Right ventricle myocardium superior (tissue), 1 donor: Measurements from ENCODE around the gene MS4A18. TPM values are rescaled to one million over a fixed set of nuclear protein-coding genes. Genes with fewer than 3 reads are reported as not detected.
"Not testable (repeated sequence)": the region's sequence is repeated elsewhere in the genome, so short reads cannot be mapped to it uniquely, and the experiment has no call there.

Source experiments
- ATAC-seq: fragments of 200-7000 bp; cut with Tn5 transposase; one replicate; pipeline ENCODE4 v1.9.1; 2020; ENCODE audit warnings: mild to moderate bottlenecking; ENCODE audit not compliant: poor library complexity
- DNase-seq: peaks from one replicate; pipeline ENCODE4 v3.0.0-alpha.2; 2020
- intact Hi-C: fragments of 100-400 bp; cut with DNase I; formaldehyde crosslinking; loops from one replicate; pipeline ENCODE4 v1.11.2; 2022
- total RNA-seq: library from RNA; stranded (reverse); fragmentation: NEBNext Ultra II Directional; extraction: Animal tissue kit (Norgen Biotek cat#: 25700); gene quantifications from one replicate; pipeline ENCODE4 v1.2.1, GENCODE V29; 2021
- donor health status: DM: no; HTN: yes; CAD: no; lungs with severe emphysema.

MS4A18 gene
- total RNA-seq, 1 donor from 2014 or later = not detected

- ATAC-seq = no peak
- no peak for DNase-seq
- intact Hi-C loops = no loop called here
Measured at GRCh38 chr11:60725592-60725991, 1.1 kb downstream of the MS4A18 start.

- intact Hi-C loops = no loop called here
- DNase-seq (no peak), ATAC-seq (no peak)
Measured at GRCh38 chr11:60731586-60731985, 7.1 kb downstream of the MS4A18 start.

- intact Hi-C loops = no loop called here
- DNase-seq (no peak), ATAC-seq (no peak)
Measured at GRCh38 chr11:60734279-60734678, 9.8 kb downstream of the MS4A18 start.

GRCh38 chr11:60739114-60739513, 14.6 kb downstream of the MS4A18 start:
- intact Hi-C loops = no loop called here
- ATAC-seq = no peak
- DNase-seq = no peak

- DNase-seq = no peak
Measured at GRCh38 chr11:60740573-60740972, 16.1 kb downstream of the MS4A18 start.

GRCh38 chr11:60741421-60741820, 16.9 kb downstream of the MS4A18 start:
- intact Hi-C loops = no loop called here
- ATAC-seq = no peak
- DNase-seq = no peak

More at GRCh38 chr11:60740573-60740972, 16.1 kb downstream of the MS4A18 start:
- no peak for ATAC-seq
- intact Hi-C loops = no loop called here

GRCh38 chr11:60743058-60743457, 18.5 kb downstream of the MS4A18 start:
- ATAC-seq = no peak
- intact Hi-C loops = no loop called here

GRCh38 chr11:60744114-60744513, 19.6 kb downstream of the MS4A18 start:
- intact Hi-C loops = no loop called here
- ATAC-seq (no peak), DNase-seq (no peak)

More at GRCh38 chr11:60743058-60743457, 18.5 kb downstream of the MS4A18 start:
- DNase-seq = no peak

GRCh38 chr11:60747359-60747873, 22.9 kb downstream of the MS4A18 start:
- no peak for DNase-seq
- intact Hi-C loops = no loop called here
- ATAC-seq = no peak

- no peak for ATAC-seq
- intact Hi-C loops = no loop called here
Measured at GRCh38 chr11:60748225-60748624, 23.7 kb downstream of the MS4A18 start.

GRCh38 chr11:60748821-60749220, 24.3 kb downstream of the MS4A18 start:
- ATAC-seq (no peak), DNase-seq (no peak)
- intact Hi-C loops = no loop called here

More at GRCh38 chr11:60748225-60748624, 23.7 kb downstream of the MS4A18 start:
- DNase-seq = no peak

- ATAC-seq = no peak
- DNase-seq = no peak
- intact Hi-C loops = no loop called here
Measured at GRCh38 chr11:60750911-60751310, 26.4 kb downstream of the MS4A18 start.

- no peak for DNase-seq
- intact Hi-C loops = no loop called here
- no peak for ATAC-seq
Measured at GRCh38 chr11:60753309-60753708, 28.8 kb downstream of the MS4A18 start.

- DNase-seq (no peak), ATAC-seq (no peak)
- intact Hi-C loops = no loop called here
Measured at GRCh38 chr11:60754887-60755286, 30.4 kb downstream of the MS4A18 start.

GRCh38 chr11:60756307-60757032, 31.9 kb downstream of the MS4A18 start, which contains the start of gene MS4A15:
Gene MS4A15 (plus strand): TSS chr11:60756867. CDS start chr11:60763734, 6,867 bp downstream.
- ATAC-seq = no peak
- intact Hi-C loops = no loop called here
- no peak for DNase-seq

- DNase-seq (no peak), ATAC-seq (no peak)
- intact Hi-C loops = no loop called here
Measured at GRCh38 chr11:60757231-60757800, 32.8 kb downstream of the MS4A18 start.

GRCh38 chr11:60758671-60759070, 34.2 kb downstream of the MS4A18 start:
- intact Hi-C loops, ATAC-seq, DNase-seq: not testable (repeated sequence)

GRCh38 chr11:60759438-60760225, 35.1 kb downstream of the MS4A18 start:
- intact Hi-C loops, ATAC-seq, DNase-seq: not testable (repeated sequence)

GRCh38 chr11:60761436-60762190, 37.1 kb downstream of the MS4A18 start:
- no peak for DNase-seq
- no peak for ATAC-seq
- intact Hi-C loops = no loop called here
